8988T (cell line): ENCODE results near the gene GPATCH3.
"Not testable (repeated sequence)": the region's sequence is repeated elsewhere in the genome, so short reads cannot be mapped to it uniquely, and the experiment has no call there.

ENCODE experiments used
- DNase-seq: peaks from one replicate; pipeline ENCODE4 v3.0.0; 2011

The GPATCH3 gene

DNA sequence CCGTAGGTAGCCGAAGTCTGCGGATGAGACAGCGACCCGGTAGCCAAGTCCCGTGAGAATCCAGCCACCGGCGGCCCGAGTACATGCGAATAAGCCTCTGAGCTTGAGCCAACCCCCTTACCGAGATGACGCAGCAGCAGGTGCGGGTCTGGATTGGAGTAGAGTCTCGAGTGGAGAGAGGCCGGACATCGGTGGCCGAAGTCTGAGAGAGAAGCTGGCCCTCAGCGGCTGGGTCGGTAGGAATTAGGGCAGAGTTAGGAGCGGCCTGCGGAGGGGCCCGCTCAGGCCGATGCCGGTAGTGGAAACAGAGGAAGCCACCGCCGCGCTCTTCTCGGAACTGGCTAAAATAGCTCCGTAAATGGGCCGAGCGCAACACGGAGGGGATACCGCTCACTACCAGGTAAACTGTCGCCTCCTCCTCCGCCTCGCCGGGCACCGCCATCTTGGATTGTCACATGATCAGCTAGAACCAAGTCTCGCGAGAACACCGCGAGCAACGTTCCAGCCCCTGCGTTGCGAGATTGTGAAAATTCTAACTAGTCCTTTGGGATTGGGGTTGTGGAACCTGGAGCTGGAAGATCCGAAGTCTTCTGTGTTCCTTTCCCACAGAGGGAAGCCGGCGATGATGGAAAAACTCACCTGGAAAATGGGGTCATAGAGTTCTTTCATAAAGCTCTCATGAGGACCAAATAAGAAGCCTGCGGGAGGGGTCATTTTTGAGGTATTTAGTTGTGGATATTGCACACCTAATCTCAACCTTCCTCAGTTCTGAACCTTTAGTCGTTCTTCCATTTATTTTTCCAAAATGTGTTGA lies at the start of gene GPATCH3:
GPATCH3 (minus strand) TSS at position 467 of the 814 bp plus-strand sequence; CDS start at position 442, 25 bp downstream.
- DNase-seq: peak; percentile 56

DNA sequence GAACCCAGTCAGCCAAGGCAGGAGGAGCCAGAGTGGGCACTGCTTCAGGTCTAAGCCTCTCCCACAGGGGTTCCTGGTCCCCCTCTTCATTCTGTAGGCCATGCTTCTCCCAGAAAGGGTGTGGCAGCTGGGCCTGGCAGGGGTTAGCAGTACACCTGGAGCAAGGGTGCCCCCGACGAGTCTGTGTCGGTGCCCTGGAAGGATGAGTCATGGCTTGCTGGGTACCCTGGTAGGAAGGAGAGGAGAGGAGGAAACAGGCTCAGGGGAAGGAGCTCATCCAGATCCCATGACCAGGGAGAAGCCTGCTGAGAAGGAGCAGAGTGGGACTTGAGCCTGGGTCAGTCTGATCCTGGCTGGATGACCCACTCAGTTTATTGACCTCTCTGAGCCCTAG lies 49.7 kb upstream of the GPATCH3 start:
- no peak for DNase-seq

DNA sequence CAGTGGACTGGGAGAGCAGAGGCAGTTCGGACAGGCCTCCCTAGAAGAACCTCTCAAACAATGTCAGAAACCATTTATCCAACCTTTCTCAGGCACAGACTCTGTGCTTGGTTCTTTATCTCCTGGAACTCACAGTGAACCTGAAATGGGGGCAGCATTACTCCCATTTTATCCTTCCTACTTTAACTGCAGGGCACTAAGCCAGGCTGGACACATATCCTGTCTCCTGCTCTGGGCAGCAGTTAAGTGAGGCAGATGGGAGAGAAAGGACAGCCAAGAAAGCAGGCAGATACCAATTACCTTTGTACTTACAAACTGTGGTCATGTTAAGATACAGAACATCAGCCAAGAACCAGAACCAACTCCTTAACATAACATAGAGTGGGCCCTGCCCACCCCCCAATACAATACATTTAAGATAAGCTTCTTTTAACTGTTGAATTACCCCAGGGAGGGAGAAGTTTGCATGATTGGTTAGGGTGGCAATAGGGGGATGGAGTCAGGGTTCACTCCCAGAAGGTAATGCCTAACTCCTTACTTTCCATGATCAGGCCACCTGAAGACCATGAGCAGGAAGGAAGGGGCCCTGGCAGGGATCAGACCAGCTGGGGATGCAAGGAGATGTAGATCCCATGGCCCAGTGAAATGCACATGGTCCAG lies 49.1 kb upstream of the GPATCH3 start:
- no peak for DNase-seq

- not testable (repeated sequence) for DNase-seq
Observed at GRCh38 chr1:26948725-26949057, 48.4 kb upstream of the GPATCH3 start.

- no peak for DNase-seq
Observed at GRCh38 chr1:26946270-26946669, 46.0 kb upstream of the GPATCH3 start.

- DNase-seq: no peak
Observed at GRCh38 chr1:26945728-26946127, 45.5 kb upstream of the GPATCH3 start.

DNA sequence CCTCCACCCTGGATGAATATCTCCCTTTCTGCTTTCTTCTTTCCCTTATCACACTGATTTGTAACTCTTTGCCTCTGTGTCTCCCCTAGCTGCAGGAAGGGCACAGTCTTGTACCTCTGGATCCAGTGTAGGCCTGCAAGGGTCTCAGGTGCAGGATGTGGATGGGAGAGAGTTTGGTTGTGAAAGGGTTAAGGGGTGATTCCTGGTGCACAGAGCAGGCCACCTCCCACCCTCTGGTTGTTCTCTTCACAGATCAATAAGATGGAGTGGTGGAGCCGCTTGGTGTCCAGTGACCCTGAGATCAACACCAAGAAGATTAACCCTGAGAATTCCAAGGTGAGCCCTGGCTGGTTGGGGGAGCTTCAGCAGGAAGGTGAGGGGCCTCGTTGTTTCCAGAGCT lies 44.9 kb upstream of the GPATCH3 start:
- no peak for DNase-seq

GRCh38 chr1:26942656-26943055 lies 42.4 kb upstream of the GPATCH3 start:
- DNase-seq: no peak

DNA sequence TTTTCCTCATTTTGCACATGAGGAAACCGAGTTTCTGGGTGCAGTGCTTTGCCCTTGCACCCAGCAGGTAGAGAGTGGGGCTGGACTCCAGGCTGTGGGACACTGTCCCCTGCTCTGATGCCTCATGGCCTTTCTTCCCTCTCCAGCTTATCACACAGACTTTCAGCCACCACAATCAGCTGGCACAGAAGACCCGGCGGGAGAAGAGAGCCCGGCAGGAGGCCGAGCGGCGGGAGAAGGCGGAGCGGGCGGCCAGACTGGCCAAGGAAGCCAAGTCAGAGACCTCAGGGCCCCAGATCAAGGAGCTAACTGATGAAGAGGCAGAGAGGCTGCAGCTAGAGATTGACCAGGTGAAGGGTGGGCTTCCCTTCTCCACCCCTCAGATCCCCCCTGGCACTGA lies 41.0 kb upstream of the GPATCH3 start:
- DNase-seq: no peak

DNA sequence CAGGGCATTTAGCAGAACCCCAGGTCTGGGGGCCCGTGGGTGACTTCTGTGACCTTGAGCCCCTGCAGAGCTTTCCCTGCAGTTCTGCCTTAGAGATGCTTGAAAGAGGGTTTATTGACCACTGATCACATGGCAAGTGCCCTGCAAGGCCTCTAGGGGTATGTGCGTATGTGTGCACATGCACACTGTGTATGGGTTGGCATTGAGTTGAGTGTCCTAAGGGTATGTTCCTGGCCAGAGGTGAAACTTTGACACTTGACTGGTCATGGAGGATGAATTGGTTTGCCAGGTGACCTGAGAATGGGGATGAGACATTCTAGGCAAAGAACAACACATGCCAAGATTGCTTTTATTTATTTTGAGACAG lies 38.4 kb upstream of the GPATCH3 start:
- DNase-seq: no peak

DNA sequence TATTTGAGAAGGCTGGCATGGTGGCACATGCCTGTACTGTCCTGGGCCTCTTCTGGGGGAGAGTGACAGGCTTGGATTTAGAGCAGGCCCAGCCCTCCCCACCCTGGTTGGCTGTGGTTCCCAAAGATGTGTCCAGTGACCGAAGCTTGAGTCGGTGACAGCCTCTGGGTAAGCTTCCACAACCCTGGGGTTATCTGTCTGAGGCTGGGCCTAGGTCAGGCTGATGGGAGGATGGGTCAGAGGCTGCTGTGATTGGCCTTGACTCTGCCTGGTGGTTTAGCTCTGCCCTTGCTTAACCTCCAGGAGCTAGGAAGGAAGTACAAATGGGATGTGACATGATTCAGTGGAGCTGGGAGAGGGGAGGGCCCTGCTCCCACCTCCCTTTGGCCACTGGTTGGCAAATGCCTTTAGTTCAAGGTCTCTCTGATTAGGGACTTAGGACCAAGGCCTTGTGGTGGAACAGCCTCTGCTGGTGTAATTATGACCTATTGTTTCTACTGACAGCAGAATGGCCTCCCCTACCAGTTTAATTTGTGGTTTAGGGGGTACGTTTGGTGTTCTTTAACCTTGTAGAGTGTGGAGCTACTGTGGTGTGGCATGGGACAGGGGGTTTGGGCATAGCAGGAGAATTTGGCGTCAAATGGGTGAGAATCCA lies 37.9 kb upstream of the GPATCH3 start:
- DNase-seq: no peak

DNA sequence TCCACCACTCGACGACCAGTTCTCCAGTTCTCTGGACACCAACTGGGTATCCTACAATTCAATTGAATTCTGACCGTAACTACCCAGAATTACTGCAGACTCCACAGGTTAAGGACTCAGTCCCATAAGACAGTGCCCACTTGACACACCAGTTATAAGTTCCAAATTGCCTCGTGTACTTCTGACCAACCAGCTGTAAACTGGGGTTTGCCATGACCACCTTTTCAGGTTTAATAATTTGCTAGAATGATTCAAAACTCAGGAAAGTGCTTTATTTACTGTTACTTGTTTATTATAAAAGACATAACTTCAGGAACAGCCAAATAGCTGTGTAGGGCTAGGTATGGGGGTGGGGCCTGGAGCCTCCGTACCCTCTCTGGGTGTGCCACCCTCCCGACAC lies 36.6 kb upstream of the GPATCH3 start:
- DNase-seq: no peak

DNA sequence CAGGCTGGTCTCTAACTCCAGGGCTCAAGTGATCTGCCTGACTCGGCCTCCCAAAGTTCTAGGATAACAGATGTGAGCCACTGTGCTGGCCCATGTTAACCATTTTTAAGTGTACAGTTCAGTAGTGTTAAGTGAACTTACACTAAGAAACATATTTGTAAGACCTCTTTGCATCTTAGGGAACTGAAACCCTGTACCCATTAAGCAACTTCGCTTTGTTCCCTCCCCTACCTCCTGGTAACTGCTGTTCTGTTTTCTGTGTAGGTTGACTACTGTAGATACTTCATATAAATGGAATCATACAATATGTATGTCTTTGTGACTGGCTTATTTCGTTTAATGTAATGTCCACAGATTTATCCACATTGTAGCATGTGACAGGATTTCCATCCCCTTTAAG lies 32.3 kb upstream of the GPATCH3 start:
- DNase-seq: no peak

- no peak for DNase-seq
Observed at GRCh38 chr1:26923711-26924110, 23.4 kb upstream of the GPATCH3 start.

GRCh38 chr1:26922901-26923300 lies 22.6 kb upstream of the GPATCH3 start:
- no peak for DNase-seq

- DNase-seq: no peak
Observed at GRCh38 chr1:26922431-26922729, 22.1 kb upstream of the GPATCH3 start.

DNA sequence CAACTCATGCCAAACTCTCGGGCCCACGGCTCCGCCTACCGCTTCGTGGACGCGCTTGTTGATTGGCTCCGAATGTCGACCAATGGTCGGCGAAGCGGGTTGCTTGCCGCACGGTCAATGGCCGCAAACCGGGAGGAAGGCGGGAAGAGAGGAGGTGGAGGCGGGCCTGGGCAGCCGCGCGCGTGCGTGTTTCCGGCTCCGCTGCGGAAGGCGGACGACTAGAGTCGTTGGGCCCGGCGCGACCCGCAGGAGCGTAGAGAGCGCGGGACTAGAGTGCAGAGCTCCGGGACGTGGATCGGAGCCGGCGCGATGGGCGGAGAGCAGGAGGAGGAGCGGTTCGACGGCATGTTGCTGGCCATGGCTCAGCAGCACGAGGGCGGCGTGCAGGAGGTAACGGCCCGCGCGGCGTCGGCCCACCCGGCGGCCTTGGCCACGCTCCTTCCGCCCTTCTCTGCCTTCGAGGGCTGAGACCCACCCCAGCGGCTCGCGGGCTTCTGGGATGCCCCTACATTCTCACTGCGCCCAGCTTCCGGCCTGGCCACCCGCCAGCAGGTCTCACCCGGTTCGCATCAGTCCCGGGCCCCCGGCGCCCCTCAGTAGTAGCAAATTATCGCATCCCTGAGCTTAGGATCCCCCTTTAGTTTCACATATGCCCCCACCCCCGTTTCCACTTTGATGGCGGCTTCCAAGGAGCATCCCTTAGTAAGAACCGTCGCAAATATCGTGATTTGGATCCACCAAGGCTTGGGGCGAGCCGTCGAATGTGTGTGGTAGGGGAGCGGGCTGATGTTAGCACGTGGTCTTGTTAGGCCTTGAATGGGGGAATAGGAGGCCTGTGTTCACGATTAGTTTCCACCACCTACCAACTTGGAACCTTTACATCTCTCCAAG lies 21.5 kb upstream of the GPATCH3 start, which contains the start of gene NUDC:
NUDC (plus strand) TSS at position 204 of the 891 bp plus-strand sequence; CDS start at position 310, 106 bp downstream.
- DNase-seq: peak; percentile 77

DNA sequence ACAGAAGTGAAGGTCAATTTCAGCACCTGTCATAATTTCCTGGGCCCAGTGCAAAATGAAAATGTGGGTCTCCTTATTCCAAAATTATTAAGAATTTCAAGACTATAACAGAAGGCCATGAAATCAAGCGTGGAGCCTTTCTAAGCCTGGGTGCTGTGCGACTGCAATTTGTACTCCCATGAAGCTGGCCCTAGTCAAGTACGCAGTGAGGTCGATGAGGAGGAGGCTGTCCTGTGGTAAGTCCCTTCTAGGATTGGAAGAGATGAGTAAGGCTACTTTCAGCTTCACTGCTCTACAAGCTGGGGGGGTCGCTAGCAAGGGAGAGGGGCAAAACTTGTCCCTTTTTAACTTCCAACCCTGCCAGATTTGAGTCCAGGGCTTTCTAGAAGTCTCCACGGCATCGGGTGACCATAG lies 20.9 kb upstream of the GPATCH3 start:
- no peak for DNase-seq

- no peak for DNase-seq
Observed at GRCh38 chr1:26915204-26915842, 15.1 kb upstream of the GPATCH3 start.

GRCh38 chr1:26913754-26914619 lies 13.7 kb upstream of the GPATCH3 start, which contains the start of gene NR0B2:
NR0B2 (minus strand) TSS chr1:26913975; CDS start chr1:26913940, 35 bp downstream.
- DNase-seq: no peak

DNA sequence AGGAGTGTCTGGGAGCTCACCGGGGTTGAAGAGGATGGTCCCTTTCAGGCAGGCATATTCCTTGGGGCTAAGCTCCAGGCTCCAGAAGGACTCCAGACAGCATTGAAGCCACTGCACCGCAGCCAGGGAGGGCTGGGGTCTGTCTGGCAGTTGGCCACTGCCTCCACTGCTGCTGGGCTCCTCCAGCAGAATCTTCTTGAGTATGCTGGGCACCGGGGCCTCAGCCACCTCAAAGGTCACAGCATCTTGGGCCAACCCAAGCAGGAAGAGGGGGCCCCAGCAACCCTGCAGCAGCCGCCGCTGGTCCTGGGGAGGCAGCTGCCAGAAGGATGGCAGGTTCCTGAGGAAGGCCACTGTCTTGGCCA lies 13.1 kb upstream of the GPATCH3 start:
- no peak for DNase-seq

DNA sequence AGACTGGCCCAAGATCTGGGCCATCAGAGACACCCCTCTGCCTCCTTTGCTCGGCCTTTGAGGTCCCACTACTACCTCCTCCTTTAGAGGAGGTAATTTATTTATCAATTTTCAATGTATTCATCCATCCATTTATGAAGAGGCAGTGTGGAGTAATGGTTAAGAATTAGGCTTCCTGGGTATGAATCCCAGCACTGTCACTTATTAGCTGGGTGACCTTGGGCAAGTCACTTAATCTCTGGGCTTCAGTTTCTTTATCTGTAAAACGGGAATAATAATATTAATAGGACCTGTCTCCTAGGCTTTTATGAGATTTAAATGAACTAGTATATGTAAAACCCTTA lies 11.9 kb upstream of the GPATCH3 start:
- DNase-seq: no peak
